SIG-M5 treated with dmso at 0.1 percent for 504 hours (cell line): ENCODE data around the gene DHX34.
A peak's percentile ranks its signal among the peaks of the same experiment; 100 is the strongest.
"Not testable (repeated sequence)": the region's sequence is repeated elsewhere in the genome, so short reads cannot be mapped to it uniquely, and the experiment has no call there.

ENCODE experiments used
- DNase-seq: peaks from one replicate; lab custom pipeline; 2025; ENCODE audit not compliant: unreplicated experiment; lab: John Stamatoyannopoulos, UW

The DHX34 gene

GRCh38 chr19:47388721-47389120, 39.6 kb downstream of the DHX34 start:
- DNase-seq = peak; percentile 44

DNA sequence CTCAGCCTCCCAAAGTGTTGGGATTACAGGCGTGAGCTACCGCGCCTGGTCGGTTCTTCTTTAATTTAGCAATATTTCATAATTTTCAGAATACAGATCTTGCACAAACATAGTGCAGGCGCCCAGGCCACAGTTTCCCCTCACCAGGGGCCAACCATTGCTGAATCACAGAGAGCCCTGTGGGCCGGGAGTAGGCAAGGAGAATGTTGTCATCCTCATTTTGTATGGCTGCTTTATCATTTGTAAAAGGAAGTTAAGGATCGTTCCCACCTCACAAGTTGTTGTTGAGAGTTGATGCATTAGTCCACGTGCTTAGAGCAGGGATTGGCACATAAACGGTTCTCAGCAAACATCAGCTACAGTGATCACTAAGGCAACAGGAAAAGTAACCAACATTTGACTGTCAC, 40.0 kb downstream of the DHX34 start:
- peak; percentile 94 for DNase-seq

- no peak for DNase-seq
Observed at GRCh38 chr19:47390533-47391488, 41.7 kb downstream of the DHX34 start.

DNA sequence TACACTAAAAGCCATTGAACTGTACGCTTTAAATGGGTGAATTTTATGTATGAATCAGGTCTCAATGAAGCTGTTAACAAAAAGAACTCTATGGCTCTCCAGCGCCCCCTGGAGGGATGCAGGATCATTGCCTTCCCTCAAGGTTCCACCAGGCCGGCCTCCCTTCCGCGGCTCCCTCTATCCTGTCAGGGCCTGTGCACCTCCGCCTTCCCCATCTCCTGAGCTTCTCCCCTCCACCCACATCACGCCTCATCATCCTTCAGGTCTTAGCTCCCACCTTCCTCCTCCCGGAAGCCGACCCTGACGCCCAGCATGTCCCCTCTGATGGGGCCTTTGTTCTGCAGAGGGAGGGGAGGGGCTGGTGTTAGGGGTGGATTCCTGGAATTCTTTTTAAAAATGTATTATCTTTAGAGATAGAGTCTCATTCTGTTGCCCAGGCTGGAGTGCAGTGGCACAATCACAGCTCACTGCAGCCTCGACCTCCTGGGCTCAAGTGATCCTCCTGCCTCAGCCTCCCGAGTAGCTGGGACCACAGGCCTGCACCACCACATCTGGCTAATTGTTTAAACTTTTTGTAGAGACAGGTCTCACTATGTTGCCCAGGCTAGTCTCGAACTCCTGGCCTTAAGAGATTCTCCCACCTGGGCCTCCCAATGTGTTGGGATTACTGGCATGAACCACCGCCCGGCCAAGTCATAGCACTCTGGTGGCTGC, 42.6 kb downstream of the DHX34 start:
- DNase-seq = peak; percentile 64

DNA sequence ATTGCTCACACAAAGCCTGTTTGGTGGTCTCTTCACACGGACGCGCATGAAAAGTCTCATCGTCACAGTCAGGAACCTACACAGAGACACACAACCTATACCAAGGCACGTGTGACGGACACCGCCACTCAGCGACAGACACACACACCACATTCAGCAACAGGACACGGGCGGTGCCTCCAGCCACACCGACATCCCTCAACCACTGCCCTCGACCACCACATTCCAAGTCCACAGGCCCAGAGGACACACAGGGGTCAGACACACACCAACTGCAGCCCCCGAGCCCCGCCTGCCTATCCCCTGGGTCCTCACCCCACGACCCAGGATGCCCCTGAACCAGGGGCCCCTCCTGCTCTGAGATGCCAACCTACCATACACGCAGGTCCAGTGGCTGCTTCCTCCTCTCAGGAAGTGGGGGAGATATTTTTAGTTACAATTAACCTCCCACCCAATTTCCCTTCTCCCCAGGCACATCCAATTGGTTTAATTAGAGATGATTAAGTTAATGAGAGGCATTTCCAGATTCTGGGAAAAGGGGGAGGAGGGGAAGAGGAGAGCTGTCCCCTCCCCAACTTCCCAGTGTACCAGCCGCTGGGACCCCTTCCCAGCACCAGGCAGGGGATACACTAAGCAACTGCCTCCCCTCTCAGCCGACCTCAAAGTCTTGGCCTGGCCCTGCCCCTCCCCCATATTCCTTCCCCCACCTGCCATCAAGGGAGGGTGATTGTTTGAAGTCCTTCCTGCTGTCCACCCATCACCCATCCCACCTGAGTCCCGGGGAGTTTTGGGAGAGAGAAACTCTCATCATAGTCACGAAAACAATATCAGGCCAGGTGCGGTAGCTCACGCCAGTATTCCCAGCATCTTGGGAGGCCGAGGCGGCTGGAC, 49.8 kb downstream of the DHX34 start:
- no peak for DNase-seq

- DNase-seq = no peak
Observed at GRCh38 chr19:47402504-47402903, 53.4 kb downstream of the DHX34 start.

GRCh38 chr19:47404334-47405196, 55.5 kb downstream of the DHX34 start:
- no peak for DNase-seq

DNA sequence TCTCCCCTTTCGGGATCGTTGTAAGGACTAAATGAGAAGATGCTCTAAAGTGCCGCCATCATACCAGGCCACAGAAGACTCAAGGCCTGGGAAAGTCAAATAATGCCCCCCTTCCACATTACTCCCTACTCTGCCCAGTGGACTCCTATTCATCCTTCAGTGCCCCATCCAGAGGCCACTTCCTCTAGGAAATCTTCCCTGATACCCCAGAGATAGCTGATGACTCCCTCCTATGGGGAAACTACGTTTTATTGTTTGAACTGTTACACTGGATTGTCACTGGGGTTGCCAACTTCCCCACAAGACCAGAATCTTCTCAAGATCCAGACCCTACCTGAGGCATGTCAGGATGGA, 56.1 kb downstream of the DHX34 start:
- DNase-seq = no peak

- DNase-seq = no peak
Observed at GRCh38 chr19:47405854-47406417, 56.8 kb downstream of the DHX34 start.

- DNase-seq = no peak
Observed at GRCh38 chr19:47406711-47407416, 57.7 kb downstream of the DHX34 start.

GRCh38 chr19:47407417-47407774, 58.3 kb downstream of the DHX34 start:
- no peak for DNase-seq

DNA sequence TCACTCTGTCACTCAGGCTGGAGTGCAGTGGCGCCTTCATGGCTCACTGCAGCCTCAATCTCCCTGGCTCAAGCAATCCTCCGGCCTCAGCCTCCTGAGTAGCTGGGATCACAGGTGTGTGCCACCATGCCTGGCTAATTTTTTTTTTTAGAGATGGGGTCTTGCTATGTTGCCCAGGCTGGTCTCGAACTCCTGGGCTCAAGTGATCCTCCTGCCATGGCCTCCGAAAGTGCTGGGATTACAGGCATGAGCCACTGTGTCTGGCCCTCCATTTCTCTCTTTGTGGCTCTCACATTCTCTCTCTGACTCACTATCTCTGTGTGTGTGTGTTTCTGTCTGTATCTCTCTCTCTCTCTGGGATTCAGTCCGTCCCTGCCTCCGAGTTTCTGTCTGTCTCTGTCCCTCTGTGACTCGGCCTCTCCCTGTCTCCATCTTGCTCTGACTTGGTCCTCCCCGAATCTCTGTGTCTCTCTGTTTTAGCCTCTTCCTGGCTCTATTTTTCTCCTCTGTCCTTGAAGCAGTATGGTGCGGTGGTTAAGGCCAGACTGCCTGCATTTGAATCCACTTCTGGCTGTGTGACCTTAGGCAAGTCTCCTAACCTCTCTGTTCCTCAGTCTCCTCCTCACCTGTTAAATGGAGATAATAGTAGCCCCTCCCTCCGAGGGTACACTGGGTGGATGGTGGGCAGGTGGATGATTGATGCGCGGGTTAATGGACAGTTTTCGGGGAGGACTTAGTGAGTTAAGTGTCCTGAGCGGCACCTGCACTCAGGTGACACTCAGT, 59.2 kb downstream of the DHX34 start:
- DNase-seq = no peak

- no peak for DNase-seq
Observed at GRCh38 chr19:47411101-47411500, 62.0 kb downstream of the DHX34 start.

DNA sequence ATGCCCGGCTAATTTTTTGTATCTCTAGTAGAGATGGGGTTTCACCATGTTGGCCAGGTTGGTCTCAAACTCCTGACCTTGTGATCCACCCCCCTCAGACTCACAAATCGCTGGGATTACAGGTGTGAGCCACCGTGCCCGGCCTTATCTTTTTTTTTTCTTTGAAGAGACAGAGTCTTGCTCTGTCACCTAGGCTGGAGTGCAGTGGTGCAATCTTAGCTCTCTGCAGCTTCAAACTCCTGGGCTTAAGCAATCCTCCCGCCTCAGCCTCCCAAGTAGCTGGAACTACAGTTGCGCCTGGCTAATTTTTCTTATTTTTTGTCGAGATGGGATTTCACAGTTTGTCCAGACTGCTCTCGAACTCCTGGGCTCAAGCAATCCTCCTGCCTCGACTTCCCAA, 62.6 kb downstream of the DHX34 start:
- DNase-seq = not testable (repeated sequence)

- no peak for DNase-seq
Observed at GRCh38 chr19:47413941-47414340, 64.8 kb downstream of the DHX34 start.

- peak; percentile 17 for DNase-seq
Observed at GRCh38 chr19:47414469-47414868, 65.4 kb downstream of the DHX34 start.

- no peak for DNase-seq
Observed at GRCh38 chr19:47415953-47416642, 67.0 kb downstream of the DHX34 start.

GRCh38 chr19:47416643-47416985, 67.5 kb downstream of the DHX34 start:
- no peak for DNase-seq
